K562 (cell line): Measurements from ENCODE around the gene INPP5E. TPM values are rescaled to one million over a fixed set of nuclear protein-coding genes. Genes with fewer than 3 reads are reported as not detected.

Experiments
- ATF7 ChIP-seq: fragments of 450-650 bp; IDR thresholded peaks from 2 replicates; pipeline ENCODE4 v1.7.1; 2014; ENCODE audit warnings: mild to moderate bottlenecking, moderate library complexity
- BRD4 ChIP-seq: fragments of 200-600 bp; sonication (generic); IDR thresholded peaks from 2 replicates; pipeline ENCODE4 v1.6.1; 2017; ENCODE audit warnings: inconsistent platforms
- CCNT2 ChIP-seq: IDR thresholded peaks from 2 replicates; pipeline ENCODE4 v1.6.1; 2011; ENCODE audit warnings: borderline replicate concordance, low read depth, mild to moderate bottlenecking, moderate library complexity, mixed read lengths, low read length; ENCODE audit not compliant: insufficient read length; ENCODE audit errors: extremely low read depth
- CREB1 ChIP-seq, 2 experiments: sonication (generic) in 1 of 2; formaldehyde crosslinking in 1 of 2; IDR thresholded peaks; 2 replicates each; pipeline versions ENCODE4 v1.6.1 to v1.8.0; 2012 to 2022; ENCODE audit warnings: inconsistent platforms in 1 of 2, mild to moderate bottlenecking in 1 of 2, missing genetic modification reagents in 1 of 2, moderate library complexity in 1 of 2
- CREM ChIP-seq: IDR thresholded peaks from 2 replicates; pipeline ENCODE4 v1.6.1; 2014; ENCODE audit warnings: antibody characterized with exemption, low read depth
- ERF ChIP-seq: fragments of 450-650 bp; formaldehyde crosslinking; IDR thresholded peaks from 2 replicates; pipeline ENCODE4 v1.4.0; 2020; ENCODE audit warnings: mild to moderate bottlenecking, mixed read lengths
- FOXK2 ChIP-seq, 2 experiments: fragments of 450-650 bp; IDR thresholded peaks in 1 of 2; conservative IDR thresholded peaks in 1 of 2; 2 replicates each; pipeline ENCODE4 v1.6.1; 2016; ENCODE audit warnings: low read depth in 2 of 2, mild to moderate bottlenecking in 1 of 2
- JUN ChIP-seq, 2 experiments: sonication (generic) in 1 of 2; formaldehyde crosslinking in 1 of 2; IDR thresholded peaks; 2 replicates each; pipeline versions ENCODE4 v1.6.1 to v1.8.0; 2012 to 2022; ENCODE audit warnings: borderline replicate concordance in 2 of 2, mild to moderate bottlenecking in 2 of 2, improper control_type of control experiment in 1 of 2, low read depth in 1 of 2, low read length in 1 of 2, missing genetic modification reagents in 1 of 2
- NFE2L1 ChIP-seq: fragments of 450-650 bp; IDR thresholded peaks from 2 replicates; pipeline ENCODE4 v1.6.1; 2016; ENCODE audit warnings: missing genetic modification characterization, low read depth, mild to moderate bottlenecking, missing compliant biosample characterization, moderate library complexity, borderline replicate concordance
- NFIC ChIP-seq: fragments of 450-650 bp; IDR thresholded peaks from 2 replicates; pipeline ENCODE4 v1.6.1; 2017; ENCODE audit warnings: mild to moderate bottlenecking, inconsistent platforms
- RBM25 ChIP-seq: fragments of 200-400 bp; formaldehyde crosslinking; IDR thresholded peaks from 2 replicates; pipeline ENCODE4 v1.6.1; 2018; ENCODE audit warnings: low read length, low read depth, moderate library complexity; ENCODE audit not compliant: severe bottlenecking
- SIN3A ChIP-seq, 2 experiments: fragments of 150-350 bp in 1 of 2; IDR thresholded peaks; 2 replicates each; pipeline ENCODE4 v1.6.1; 2011 to 2016; ENCODE audit warnings: borderline replicate concordance in 2 of 2, low read depth in 2 of 2, low read length in 2 of 2, mild to moderate bottlenecking in 2 of 2, moderate library complexity in 2 of 2; ENCODE audit not compliant: control insufficient read depth in 1 of 2
- TEAD4 ChIP-seq, 2 experiments: sonication (generic) in 1 of 2; formaldehyde crosslinking in 1 of 2; IDR thresholded peaks; 2 replicates each; pipeline versions ENCODE4 v1.6.1 to v1.8.0; 2012 to 2022; ENCODE audit warnings: borderline replicate concordance in 1 of 2, inconsistent platforms in 1 of 2, low read length in 1 of 2, mild to moderate bottlenecking in 1 of 2, missing genetic modification reagents in 1 of 2
- ZNF143 ChIP-seq: sonication (generic); formaldehyde crosslinking; IDR thresholded peaks from 2 replicates; pipeline ENCODE4 v1.9.0; 2022; ENCODE audit warnings: mild to moderate bottlenecking, missing genetic modification reagents
- polyA plus RNA-seq, 8 experiments: library from polyadenylated mRNA; depleted of rRNA in 4 of 8; stranded (reverse) in 5 of 8; unstranded in 3 of 8; fragments of >200 nt; fragmentation: Nextera tagmentation in 2 of 8; fragmentation: Illumina TruSeq in 1 of 8; extraction: Ambion mirVana in 2 of 8; extraction: Trizol in 1 of 8; gene quantifications; 2 replicates each; pipeline versions ENCODE4 v1.2.1 to v1.2.3, GENCODE V29; 2011 to 2014; ENCODE audit warnings: inconsistent platforms in 1 of 8, missing spikeins in 1 of 8
- total RNA-seq, 7 experiments: library from RNA; depleted of rRNA in 6 of 7; stranded (reverse); fragments of >200 nt in 6 of 7; fragmentation: Illumina TruSeq in 2 of 7; extraction: Trizol in 2 of 7; gene quantifications; 2 replicates each; pipeline versions ENCODE4 v1.2.1 to v1.2.3, GENCODE V29; 2011 to 2021; ENCODE audit warnings: low replicate concordance in 1 of 7
- TF ChIP-seq, protein P1 (sequence below), 2 experiments: fragments of 200-800 bp in 1 of 2; sonication (Bioruptor generic) in 1 of 2; sonication (generic) in 1 of 2; formaldehyde crosslinking in 1 of 2; IDR thresholded peaks in 1 of 2; conservative IDR thresholded peaks in 1 of 2; 2 replicates each; pipeline versions ENCODE4 v1.5.0 to v1.6.1; 2016 to 2020; ENCODE audit warnings: missing compliant biosample characterization in 1 of 2, missing genetic modification characterization in 1 of 2, missing genetic modification reagents in 1 of 2
- TF ChIP-seq, protein P2 (sequence below): sonication (generic); formaldehyde crosslinking; IDR thresholded peaks from 2 replicates; pipeline ENCODE4 v1.8.0; 2022; ENCODE audit warnings: mild to moderate bottlenecking, missing genetic modification reagents
- TF ChIP-seq, protein P3 (sequence below): fragments of 200-800 bp; sonication (Bioruptor generic); IDR thresholded peaks from 2 replicates; pipeline ENCODE4 v1.6.1; 2017; ENCODE audit warnings: missing genetic modification characterization, missing compliant biosample characterization
- TF ChIP-seq, protein P4 (sequence below): sonication (generic); formaldehyde crosslinking; IDR thresholded peaks from 2 replicates; pipeline ENCODE4 v1.8.1; 2023; ENCODE audit warnings: mild to moderate bottlenecking, missing genetic modification reagents

The INPP5E gene
- total and polyA plus RNA-seq, 9 of the 15 experiments (the other 6 are each of a cell fraction or from before 2014, with no cell fraction given), result 0.38 to 17.4 (median 4.9) TPM

DNA sequence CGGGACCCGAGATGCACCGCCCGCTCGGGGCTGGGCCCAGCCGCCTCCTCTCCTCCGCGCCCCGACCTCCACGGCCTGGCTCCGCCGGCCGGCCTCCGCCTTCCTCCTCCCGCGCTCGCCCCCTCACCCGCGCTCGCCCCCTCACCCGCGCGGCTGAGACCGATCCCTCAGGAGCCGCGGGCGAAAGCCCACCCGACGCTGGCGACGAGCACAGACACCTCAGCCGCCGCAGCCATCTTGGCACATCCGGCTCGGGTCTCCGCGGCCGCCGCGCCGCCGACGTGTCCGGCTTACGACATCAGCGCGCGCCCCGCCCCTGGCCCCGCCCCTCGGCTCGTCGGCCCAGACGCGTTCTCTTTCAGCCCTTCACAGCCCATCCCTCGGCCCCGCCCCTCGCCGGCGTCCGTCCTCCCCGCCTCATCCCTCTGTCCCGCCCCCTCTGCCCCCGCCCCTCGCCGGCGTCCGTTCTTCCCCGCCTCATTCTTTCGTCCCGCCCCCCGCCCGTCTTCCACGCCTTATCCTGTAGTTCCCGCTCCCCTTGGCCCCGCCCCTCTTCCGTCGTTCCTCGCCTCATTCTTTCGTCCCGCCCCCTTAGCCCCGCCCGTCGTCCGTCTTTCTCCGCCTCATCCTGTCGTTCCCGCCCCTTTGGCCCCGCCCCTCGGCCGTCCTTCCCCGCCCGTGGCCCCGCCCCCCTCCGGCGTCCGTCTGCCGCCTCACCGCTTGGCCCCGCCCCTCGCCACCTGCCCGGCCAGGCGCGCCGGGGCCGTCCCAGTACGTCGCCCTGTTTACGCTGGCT lies 43.3 kb upstream of the INPP5E start, which contains the start of gene SEC16A (continued):
- TF ChIP-seq NFIC (peak; percentile 36; the same call in 1 of the 2 replicates), ERF (CRISPR knock-in tag) (peak; percentile 57; the same call in 1 of the 2 replicates), ZNF143 (CRISPR knock-in tag) (no peak), ATF7 (0 out of 2 replicates have a peak, but pooled peaks have one; percentile 19), SIN3A (IDR thresholded peaks at IDR 0.05; ENCODE audit: borderline replicate concordance in 2 of 2, control insufficient read depth in 1 of 2, low read depth in 2 of 2, low read length in 2 of 2) (peak in 1 of 2 experiments; percentile 55; a peak in 1 of 4 replicates), FOXK2 (conservative IDR thresholded peaks at IDR 0.05 in 1 of 2, IDR thresholded peaks at IDR 0.05 in 1 of 2; ENCODE audit: low read depth in 2 of 2) (no peak), JUN (IDR thresholded peaks at IDR 0.05; ENCODE audit: borderline replicate concordance, low read depth, low read length) (peak; percentile 36; the same call in 1 of the 2 replicates), JUN (CRISPR knock-in tag; IDR thresholded peaks at IDR 0.05; ENCODE audit: borderline replicate concordance) (0 out of 2 replicates have a peak, but pooled peaks have one; percentile 71), RBM25 (peak; percentile 52), CCNT2 (peak; percentile 71), NFE2L1 (no peak), TEAD4 (IDR thresholded peaks at IDR 0.05; ENCODE audit: low read length) (no peak), TEAD4 (CRISPR knock-in tag; IDR thresholded peaks at IDR 0.05; ENCODE audit: borderline replicate concordance) (0 out of 2 replicates have a peak, but pooled peaks have one; percentile 51), BRD4 (peak; percentile 78; the same call in 1 of the 2 replicates), CREM (peak; percentile 99), CREB1 (IDR thresholded peaks at IDR 0.05) (peak; percentile 99), CREB1 (CRISPR knock-in tag; IDR thresholded peaks at IDR 0.05) (peak; percentile 97)
- TF ChIP-seq, protein P1, sequence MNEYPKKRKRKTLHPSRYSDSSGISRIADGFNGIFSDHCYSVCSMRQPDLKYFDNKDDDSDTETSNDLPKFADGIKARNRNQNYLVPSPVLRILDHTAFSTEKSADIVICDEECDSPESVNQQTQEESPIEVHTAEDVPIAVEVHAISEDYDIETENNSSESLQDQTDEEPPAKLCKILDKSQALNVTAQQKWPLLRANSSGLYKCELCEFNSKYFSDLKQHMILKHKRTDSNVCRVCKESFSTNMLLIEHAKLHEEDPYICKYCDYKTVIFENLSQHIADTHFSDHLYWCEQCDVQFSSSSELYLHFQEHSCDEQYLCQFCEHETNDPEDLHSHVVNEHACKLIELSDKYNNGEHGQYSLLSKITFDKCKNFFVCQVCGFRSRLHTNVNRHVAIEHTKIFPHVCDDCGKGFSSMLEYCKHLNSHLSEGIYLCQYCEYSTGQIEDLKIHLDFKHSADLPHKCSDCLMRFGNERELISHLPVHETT (CRISPR knock-in tag; conservative IDR thresholded peaks at IDR 0.05 in 1 of 2, IDR thresholded peaks at IDR 0.05 in 1 of 2), result peak in 1 of 2 experiments; percentile 64; a peak in 2 of 4 replicates
- TF ChIP-seq, protein P2, sequence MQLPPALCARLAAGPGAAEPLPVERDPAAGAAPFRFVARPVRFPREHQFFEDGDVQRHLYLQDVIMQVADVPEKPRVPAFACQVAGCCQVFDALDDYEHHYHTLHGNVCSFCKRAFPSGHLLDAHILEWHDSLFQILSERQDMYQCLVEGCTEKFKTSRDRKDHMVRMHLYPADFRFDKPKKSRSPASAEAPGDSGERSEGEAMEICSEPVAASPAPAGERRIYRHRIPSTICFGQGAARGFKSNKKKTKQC (CRISPR knock-in tag), result peak; percentile 80; the same call in 1 of the 2 replicates
- TF ChIP-seq, protein P3, sequence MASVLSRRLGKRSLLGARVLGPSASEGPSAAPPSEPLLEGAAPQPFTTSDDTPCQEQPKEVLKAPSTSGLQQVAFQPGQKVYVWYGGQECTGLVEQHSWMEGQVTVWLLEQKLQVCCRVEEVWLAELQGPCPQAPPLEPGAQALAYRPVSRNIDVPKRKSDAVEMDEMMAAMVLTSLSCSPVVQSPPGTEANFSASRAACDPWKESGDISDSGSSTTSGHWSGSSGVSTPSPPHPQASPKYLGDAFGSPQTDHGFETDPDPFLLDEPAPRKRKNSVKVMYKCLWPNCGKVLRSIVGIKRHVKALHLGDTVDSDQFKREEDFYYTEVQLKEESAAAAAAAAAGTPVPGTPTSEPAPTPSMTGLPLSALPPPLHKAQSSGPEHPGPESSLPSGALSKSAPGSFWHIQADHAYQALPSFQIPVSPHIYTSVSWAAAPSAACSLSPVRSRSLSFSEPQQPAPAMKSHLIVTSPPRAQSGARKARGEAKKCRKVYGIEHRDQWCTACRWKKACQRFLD (CRISPR knock-in tag), result no peak
- TF ChIP-seq, protein P4, sequence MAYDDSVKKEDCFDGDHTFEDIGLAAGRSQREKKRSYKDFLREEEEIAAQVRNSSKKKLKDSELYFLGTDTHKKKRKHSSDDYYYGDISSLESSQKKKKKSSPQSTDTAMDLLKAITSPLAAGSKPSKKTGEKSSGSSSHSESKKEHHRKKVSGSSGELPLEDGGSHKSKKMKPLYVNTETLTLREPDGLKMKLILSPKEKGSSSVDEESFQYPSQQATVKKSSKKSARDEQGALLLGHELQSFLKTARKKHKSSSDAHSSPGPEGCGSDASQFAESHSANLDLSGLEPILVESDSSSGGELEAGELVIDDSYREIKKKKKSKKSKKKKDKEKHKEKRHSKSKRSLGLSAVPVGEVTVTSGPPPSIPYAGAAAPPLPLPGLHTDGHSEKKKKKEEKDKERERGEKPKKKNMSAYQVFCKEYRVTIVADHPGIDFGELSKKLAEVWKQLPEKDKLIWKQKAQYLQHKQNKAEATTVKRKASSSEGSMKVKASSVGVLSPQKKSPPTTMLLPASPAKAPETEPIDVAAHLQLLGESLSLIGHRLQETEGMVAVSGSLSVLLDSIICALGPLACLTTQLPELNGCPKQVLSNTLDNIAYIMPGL (CRISPR knock-in tag), result peak; percentile 87; the same call in 1 of the 2 replicates
